Measurements from ENCODE around the gene ENPP1. TPM values are rescaled to one million over a fixed set of nuclear protein-coding genes. Genes with fewer than 3 reads are reported as not detected.
A peak's percentile ranks its signal among the peaks of the same experiment; 100 is the strongest.

Gene ENPP1
- total RNA-seq, 1 experiment from 2014 or later: 4.1 TPM

DNA sequence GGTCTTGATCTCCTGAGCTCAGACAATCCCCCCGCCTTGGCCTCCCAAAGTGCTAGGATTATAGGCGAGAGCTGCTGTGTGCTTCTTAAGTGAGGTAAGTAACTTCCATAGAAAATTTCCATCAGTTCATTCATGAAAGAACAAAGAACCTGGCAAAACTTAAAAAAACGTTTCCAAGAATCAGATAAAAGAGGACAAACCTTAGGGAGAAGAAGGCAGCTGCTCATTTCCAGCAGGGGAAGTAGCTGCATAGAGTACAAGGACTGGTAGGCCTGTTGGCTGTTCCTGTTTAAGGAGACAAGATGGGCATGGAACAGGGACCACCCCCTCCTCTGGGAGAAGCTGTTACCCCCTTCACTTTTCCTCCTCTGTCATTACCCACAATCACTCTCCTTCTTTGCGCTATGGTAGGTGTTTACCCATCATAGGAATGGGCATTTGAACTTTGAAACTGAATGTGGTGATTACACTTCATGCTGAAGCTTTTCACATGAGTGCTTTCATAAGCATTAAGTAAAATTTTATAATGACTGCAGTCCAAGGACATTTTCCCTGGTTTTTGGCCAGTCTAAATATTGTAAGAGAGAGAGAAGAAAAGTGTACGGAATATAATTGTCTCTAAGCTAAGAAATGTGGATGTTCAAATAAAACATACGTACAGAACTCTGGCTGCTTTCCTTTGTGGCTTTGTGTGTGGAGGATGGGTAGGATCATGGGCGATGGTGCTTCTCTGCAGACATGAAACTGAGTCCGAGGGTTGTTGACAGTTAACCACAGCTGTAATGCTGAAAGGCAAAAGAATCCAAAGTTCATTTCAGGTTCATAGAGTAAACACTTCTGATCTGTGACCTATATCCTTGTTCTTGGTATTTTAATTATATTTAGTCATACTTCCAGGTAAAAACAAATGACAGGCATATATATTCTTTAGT is 86.9 kb downstream of the ENPP1 start:
- H3K9me2 ChIP-seq (ENCODE audit: insufficient read depth): no peaks in the 10 kb centered on the region
- peaks cover 15% of the 10 kb centered on the region; the same call in 1 of the 2 replicates for H3K9me3 ChIP-seq (ENCODE audit: insufficient read depth, low read depth)
- BruUV-seq (replicated peaks): no TSS peak
- ChIA-PET CTCF (no interaction called here), POLR2A (ENCODE audit: unreplicated experiment) (no interaction called here)
- no peaks in the 10 kb centered on the region for H3K79me2 ChIP-seq (ENCODE audit: low read depth)
- no peaks in the 10 kb centered on the region for H3F3A ChIP-seq (ENCODE audit: insufficient read depth, low read depth)
- no peak for DNase-seq
- no peaks in the 10 kb centered on the region for H3K36me3 ChIP-seq (ENCODE audit: low read depth)
- H3K4me2 ChIP-seq: peak overlapping the region; percentile 27
- no peak overlapping the region for H3K27ac ChIP-seq
- TF ChIP-seq EZH2 (IDR thresholded peaks at IDR 0.05; ENCODE audit: low read depth): no peak
- TF ChIP-seq, protein P1, sequence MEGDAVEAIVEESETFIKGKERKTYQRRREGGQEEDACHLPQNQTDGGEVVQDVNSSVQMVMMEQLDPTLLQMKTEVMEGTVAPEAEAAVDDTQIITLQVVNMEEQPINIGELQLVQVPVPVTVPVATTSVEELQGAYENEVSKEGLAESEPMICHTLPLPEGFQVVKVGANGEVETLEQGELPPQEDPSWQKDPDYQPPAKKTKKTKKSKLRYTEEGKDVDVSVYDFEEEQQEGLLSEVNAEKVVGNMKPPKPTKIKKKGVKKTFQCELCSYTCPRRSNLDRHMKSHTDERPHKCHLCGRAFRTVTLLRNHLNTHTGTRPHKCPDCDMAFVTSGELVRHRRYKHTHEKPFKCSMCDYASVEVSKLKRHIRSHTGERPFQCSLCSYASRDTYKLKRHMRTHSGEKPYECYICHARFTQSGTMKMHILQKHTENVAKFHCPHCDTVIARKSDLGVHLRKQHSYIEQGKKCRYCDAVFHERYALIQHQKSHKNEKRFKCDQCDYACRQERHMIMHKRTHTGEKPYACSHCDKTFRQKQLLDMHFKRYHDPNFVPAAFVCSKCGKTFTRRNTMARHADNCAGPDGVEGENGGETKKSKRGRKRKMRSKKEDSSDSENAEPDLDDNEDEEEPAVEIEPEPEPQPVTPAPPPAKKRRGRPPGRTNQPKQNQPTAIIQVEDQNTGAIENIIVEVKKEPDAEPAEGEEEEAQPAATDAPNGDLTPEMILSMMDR (conservative IDR thresholded peaks at IDR 0.05): no peak
- intact Hi-C loops (cut with micrococcal nuclease; ENCODE audit: unreplicated experiment): no loop called here
- no peak overlapping the region for H3K4me3 ChIP-seq
- H3K27me3 ChIP-seq (ENCODE audit: insufficient read depth, low read depth): no peaks in the 10 kb centered on the region
- peaks cover 13% of the 10 kb centered on the region for H3K4me1 ChIP-seq (replicated peaks; ENCODE audit: insufficient read depth)
- no peaks in the 10 kb centered on the region for H4K20me1 ChIP-seq (ENCODE audit: insufficient read depth)
- peak overlapping the region; percentile 2; the same call in 1 of the 2 replicates for H2AFZ ChIP-seq

- no peaks in the 10 kb centered on the region for H3K79me2 ChIP-seq (ENCODE audit: low read depth)
- no peaks in the 10 kb centered on the region for H3F3A ChIP-seq (ENCODE audit: insufficient read depth, low read depth)
- H3K4me2 ChIP-seq: no peak overlapping the region
- BruUV-seq (replicated peaks): no TSS peak
- POLR2A ChIA-PET (ENCODE audit: unreplicated experiment): no interaction called here
- DNase-seq: no peak
- peaks cover 13% of the 10 kb centered on the region for H3K4me1 ChIP-seq (replicated peaks; ENCODE audit: insufficient read depth)
- TF ChIP-seq, protein P1 (conservative IDR thresholded peaks at IDR 0.05): no peak
- TF ChIP-seq EZH2 (IDR thresholded peaks at IDR 0.05; ENCODE audit: low read depth): no peak
- no peaks in the 10 kb centered on the region for H3K9me2 ChIP-seq (ENCODE audit: insufficient read depth)
- CTCF ChIA-PET: no interaction called here
- H3K9me3 ChIP-seq (ENCODE audit: insufficient read depth, low read depth): peaks cover 15% of the 10 kb centered on the region; the same call in 1 of the 2 replicates
- no peaks in the 10 kb centered on the region for H4K20me1 ChIP-seq (ENCODE audit: insufficient read depth)
- no peak overlapping the region for H3K27ac ChIP-seq
- no peaks in the 10 kb centered on the region for H3K36me3 ChIP-seq (ENCODE audit: low read depth)
- intact Hi-C loops (cut with micrococcal nuclease; ENCODE audit: unreplicated experiment): no loop called here
- no peaks in the 10 kb centered on the region for H3K27me3 ChIP-seq (ENCODE audit: insufficient read depth, low read depth)
- no peak overlapping the region for H3K4me3 ChIP-seq
- no peak overlapping the region for H2AFZ ChIP-seq
Measured at GRCh38 chr6:131897050-131897435, 89.2 kb downstream of the ENPP1 start.

DNA sequence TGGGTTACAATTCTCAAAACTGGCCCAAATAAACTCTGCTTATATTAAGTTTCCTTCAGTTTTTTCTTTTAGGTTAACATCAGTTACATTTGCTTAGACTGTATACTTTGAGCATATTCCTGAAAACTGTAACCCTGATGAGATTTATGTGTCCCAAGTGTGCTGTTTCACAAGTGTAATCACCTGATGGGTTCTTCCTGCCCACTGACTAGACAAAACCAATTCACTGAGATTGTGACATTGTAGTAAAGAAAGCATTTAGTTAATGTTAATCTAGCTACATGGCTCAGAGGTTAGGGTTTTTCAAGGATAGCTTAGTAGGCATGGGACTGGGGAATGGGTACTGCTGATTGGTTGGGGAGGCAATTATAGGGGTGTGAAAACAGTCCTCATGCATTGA is 89.8 kb downstream of the ENPP1 start:
- Histone ChIP-seq H4K20me1 (ENCODE audit: insufficient read depth) (no peaks in the 10 kb centered on the region), H3K27me3 (ENCODE audit: insufficient read depth, low read depth) (no peaks in the 10 kb centered on the region), H3K9me3 (ENCODE audit: insufficient read depth, low read depth) (peaks cover 15% of the 10 kb centered on the region; the same call in 1 of the 2 replicates), H3K4me1 (replicated peaks; ENCODE audit: insufficient read depth) (peaks cover 13% of the 10 kb centered on the region), H2AFZ (no peak overlapping the region), H3K36me3 (ENCODE audit: low read depth) (no peaks in the 10 kb centered on the region), H3K27ac (no peak overlapping the region), H3K4me2 (no peak overlapping the region), H3K4me3 (no peak overlapping the region), H3F3A (ENCODE audit: insufficient read depth, low read depth) (no peaks in the 10 kb centered on the region), H3K9me2 (ENCODE audit: insufficient read depth) (no peaks in the 10 kb centered on the region), H3K79me2 (ENCODE audit: low read depth) (no peaks in the 10 kb centered on the region)
- intact Hi-C loops (cut with micrococcal nuclease; ENCODE audit: unreplicated experiment): no loop called here
- CTCF ChIA-PET: no interaction called here
- TF ChIP-seq EZH2 (IDR thresholded peaks at IDR 0.05; ENCODE audit: low read depth): no peak
- TF ChIP-seq, protein P1 (conservative IDR thresholded peaks at IDR 0.05): no peak
- POLR2A ChIA-PET (ENCODE audit: unreplicated experiment): no interaction called here
- no peak for DNase-seq
- no TSS peak for BruUV-seq (replicated peaks)
